Mucosa of rectum (tissue), 2 donors: ENCODE measurements around the gene TCHP.

Source experiments
- H3K27ac ChIP-seq, 2 donors: one replicate each; pipeline ENCODE4 v1.7.0; 2013; ENCODE audit warnings: inconsistent platforms in 2 of 2, low read depth in 2 of 2, low read length in 2 of 2
- H3K27me3 ChIP-seq, 2 donors: one replicate each; pipeline ENCODE4 v1.7.0; 2013; ENCODE audit warnings: low read length in 2 of 2; ENCODE audit not compliant: control insufficient read depth in 2 of 2, insufficient read depth in 2 of 2
- H3K36me3 ChIP-seq, 2 donors: one replicate each; pipeline ENCODE4 v1.7.0; 2013; ENCODE audit warnings: low read length in 2 of 2; ENCODE audit not compliant: control insufficient read depth in 2 of 2, insufficient read depth in 2 of 2
- H3K4me1 ChIP-seq, 2 donors: one replicate each; pipeline ENCODE4 v1.7.0; 2013; ENCODE audit warnings: low read length in 2 of 2, mild to moderate bottlenecking in 1 of 2; ENCODE audit not compliant: control insufficient read depth in 2 of 2, insufficient read depth in 2 of 2
- H3K4me3 ChIP-seq, 2 donors: one replicate each; pipeline ENCODE4 v1.7.0; 2013; ENCODE audit warnings: low read length in 2 of 2
- H3K9ac ChIP-seq, 2 donors: one replicate each; pipeline ENCODE4 v1.7.0; 2013; ENCODE audit warnings: low read length in 2 of 2, low read depth in 1 of 2, mild to moderate bottlenecking in 1 of 2
- H3K9me3 ChIP-seq, 2 donors: one replicate each; pipeline ENCODE4 v1.7.0; 2013; ENCODE audit warnings: low read length in 2 of 2; ENCODE audit not compliant: control insufficient read depth in 2 of 2
- donor health status: healthy.
- donor health status: Normal muscosa, but diverticular disease.

Gene TCHP

DNA sequence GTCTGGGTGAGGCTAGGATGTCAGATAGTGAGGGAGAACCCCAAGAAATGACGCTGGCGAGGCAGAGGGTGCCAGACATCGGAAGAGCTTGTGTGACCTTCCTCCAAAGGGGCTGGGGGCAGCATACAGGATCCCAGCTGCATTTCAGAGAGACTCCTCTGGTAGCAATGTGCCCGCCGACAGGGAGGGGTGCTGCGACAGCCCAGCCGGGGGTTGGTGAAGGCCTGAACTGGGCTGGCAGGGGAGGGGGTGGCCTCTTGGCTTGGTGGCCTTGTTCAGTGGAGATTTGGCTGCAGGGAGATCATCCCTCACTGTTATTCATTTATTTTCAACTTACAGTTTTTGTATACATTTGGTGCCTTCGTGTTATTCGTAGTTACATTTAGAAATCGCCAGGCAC is 5.2 kb downstream of the TCHP start:
- H3K27ac ChIP-seq, result no peak overlapping the region
- no peak overlapping the region for H3K9ac ChIP-seq
- peaks cover 60 to 65% of the 10 kb centered on the region in 2 donors for H3K36me3 ChIP-seq
- no peaks in the 10 kb centered on the region for H3K27me3 ChIP-seq
- no peaks in the 10 kb centered on the region for H3K9me3 ChIP-seq
- peaks cover 0 to 6% of the 10 kb centered on the region in 2 donors for H3K4me1 ChIP-seq
- no peak overlapping the region for H3K4me3 ChIP-seq

DNA sequence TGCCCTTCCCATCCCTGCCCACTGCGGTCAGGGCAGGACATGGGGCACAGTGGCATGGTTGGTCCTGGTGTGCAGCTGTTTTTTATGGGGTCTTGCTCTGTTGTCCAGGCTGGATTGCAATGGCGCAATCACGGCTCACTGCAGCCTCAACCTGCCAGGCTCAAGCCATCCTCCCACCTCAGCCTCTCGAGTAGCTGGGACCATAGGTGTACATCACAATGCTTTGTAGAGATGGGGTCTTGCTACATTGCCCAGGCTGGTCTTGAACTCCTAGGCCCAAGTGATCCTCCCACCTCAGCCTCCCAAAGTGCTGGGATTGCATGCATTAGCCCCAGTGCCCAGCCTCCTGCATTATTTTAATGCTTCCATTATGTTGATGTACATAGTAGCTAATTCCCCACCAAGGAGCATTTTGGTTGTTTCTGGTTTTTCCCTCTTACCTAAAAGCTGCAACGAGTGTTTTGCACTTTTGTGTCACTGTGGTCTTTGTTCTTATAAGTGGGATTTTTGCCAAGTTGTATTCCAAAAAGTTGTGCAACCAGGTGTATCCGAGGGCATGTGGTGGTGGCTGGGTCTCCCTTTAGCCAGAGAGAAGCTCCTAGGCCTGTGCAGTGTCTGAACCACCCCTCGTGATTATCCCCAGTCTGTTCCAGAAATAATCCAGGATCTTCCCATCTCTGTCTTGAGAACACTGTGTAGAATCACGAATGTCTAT is 10.3 kb downstream of the TCHP start:
- no peak overlapping the region for H3K9ac ChIP-seq
- H3K27ac ChIP-seq, result no peak overlapping the region
- H3K27me3 ChIP-seq, result no peaks in the 10 kb centered on the region
- H3K4me3 ChIP-seq, result no peak overlapping the region
- H3K36me3 ChIP-seq, result peaks cover 55 to 84% of the 10 kb centered on the region in 2 donors
- H3K4me1 ChIP-seq, result no peaks in the 10 kb centered on the region
- no peaks in the 10 kb centered on the region for H3K9me3 ChIP-seq

DNA sequence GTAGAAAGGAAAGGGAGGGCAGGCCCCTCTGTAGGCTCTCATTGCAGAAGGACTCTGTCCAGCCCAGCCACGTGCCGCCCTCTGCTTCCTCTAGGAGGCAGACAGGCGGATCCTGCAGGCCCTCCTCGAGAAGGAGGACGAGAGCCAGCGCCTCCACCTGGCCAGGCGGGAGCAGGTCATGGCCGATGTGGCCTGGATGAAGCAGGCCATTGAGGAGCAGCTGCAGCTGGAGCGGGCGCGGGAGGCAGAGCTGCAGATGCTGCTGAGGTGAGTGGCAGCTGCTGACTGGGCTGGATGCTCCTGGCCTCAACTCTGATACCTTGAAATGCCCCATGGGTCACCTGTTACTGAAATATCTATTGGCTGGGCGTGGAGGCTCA is 10.9 kb downstream of the TCHP start:
- H3K9me3 ChIP-seq, result no peaks in the 10 kb centered on the region
- H3K27me3 ChIP-seq, result no peaks in the 10 kb centered on the region
- H3K27ac ChIP-seq, result no peak overlapping the region
- H3K9ac ChIP-seq, result no peak overlapping the region
- no peaks in the 10 kb centered on the region for H3K4me1 ChIP-seq
- peaks cover 56 to 83% of the 10 kb centered on the region in 2 donors for H3K36me3 ChIP-seq
- H3K4me3 ChIP-seq, result no peak overlapping the region

DNA sequence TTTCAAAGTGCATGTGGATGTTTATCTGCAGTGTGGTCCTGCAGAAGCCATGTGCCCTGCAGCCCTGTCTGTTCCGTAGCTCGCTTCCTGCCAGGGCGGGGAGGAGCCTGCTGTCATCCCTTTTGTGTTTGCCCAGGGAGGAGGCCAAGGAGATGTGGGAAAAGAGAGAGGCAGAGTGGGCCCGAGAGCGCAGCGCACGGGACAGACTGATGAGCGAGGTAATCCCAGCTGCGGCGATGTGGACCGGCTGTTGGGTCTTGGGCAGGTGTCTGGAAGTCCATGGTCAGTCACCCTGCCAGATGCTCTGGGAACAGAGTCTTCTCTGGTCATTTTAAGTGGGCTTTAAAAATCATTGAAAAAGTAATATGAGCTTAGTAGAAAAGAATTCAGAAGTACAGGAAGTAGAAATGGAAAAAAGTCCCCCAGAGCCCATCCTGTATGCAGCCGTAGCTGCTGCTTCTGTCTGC is 12.8 kb downstream of the TCHP start:
- no peak overlapping the region for H3K9ac ChIP-seq
- H3K27me3 ChIP-seq, result no peaks in the 10 kb centered on the region
- peaks cover 59 to 83% of the 10 kb centered on the region in 2 donors for H3K36me3 ChIP-seq
- H3K9me3 ChIP-seq, result no peaks in the 10 kb centered on the region
- no peak overlapping the region for H3K27ac ChIP-seq
- no peaks in the 10 kb centered on the region for H3K4me1 ChIP-seq
- no peak overlapping the region for H3K4me3 ChIP-seq

DNA sequence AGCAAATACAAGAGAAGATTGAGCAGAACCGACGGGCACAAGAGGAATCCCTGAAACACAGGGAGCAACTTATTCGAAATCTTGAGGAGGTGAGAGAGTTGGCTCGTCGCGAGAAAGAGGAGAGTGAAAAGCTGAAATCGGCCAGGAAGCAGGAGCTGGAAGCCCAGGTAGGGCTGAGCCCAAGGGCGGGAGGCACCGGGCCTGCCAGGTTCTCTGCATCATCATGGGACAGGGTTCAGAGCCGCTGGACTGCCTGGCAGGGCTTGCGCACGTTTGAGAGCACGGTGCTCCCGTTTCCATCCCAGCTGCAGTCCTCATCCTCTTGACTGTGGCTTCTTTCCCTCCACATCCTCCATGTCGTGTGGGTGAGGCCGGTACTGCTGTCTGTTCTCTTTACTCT is 14.4 kb downstream of the TCHP start:
- H3K4me1 ChIP-seq, result no peaks in the 10 kb centered on the region
- H3K36me3 ChIP-seq, result peaks cover 48 to 72% of the 10 kb centered on the region in 2 donors
- H3K27me3 ChIP-seq, result no peaks in the 10 kb centered on the region
- no peak overlapping the region for H3K4me3 ChIP-seq
- no peak overlapping the region for H3K9ac ChIP-seq
- no peaks in the 10 kb centered on the region for H3K9me3 ChIP-seq
- no peak overlapping the region for H3K27ac ChIP-seq

DNA sequence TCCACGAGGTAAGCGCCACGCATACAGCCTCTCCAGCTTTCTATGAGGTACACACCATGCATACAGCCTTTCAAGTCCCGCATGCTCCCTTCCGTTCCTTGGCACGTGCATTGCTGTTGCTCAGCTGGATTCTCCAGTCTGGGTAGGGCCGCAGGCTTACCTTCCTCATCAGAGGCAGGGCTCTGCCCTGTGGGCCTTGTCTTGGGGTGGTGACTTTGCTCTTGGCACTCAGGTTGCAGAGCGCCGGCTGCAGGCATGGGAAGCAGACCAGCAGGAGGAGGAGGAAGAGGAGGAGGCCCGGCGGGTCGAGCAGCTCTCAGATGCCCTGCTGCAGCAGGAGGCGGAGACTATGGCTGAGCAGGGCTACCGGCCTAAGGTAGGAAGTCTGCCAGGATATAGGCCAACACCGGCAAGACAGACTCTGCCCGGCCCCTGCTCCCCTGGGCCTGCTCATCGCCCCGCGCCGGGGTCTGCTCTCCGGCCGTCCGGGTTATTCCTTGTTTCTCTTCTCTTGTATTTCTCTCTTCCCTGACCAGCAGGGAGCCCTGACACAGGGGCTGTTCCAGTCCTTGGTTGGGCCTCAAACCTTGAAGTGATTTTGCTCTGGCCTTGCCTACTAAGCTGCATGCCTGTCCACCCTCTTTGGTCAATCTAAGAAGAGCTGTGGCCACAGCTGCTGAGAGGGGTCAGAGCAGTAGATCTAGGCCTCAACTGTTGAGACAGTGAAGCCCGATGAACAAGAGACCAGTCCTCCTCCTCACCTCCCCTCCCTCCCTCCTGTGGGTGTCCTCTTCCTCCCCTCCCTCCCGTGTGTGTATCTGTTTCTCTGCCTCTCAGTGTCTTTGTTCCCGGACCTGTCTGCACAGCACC is 15.3 kb downstream of the TCHP start:
- Histone ChIP-seq H3K27me3 (no peaks in the 10 kb centered on the region), H3K9ac (no peak overlapping the region), H3K27ac (no peak overlapping the region), H3K4me3 (no peak overlapping the region), H3K4me1 (no peaks in the 10 kb centered on the region), H3K36me3 (peaks cover 51 to 75% of the 10 kb centered on the region in 2 donors), H3K9me3 (no peaks in the 10 kb centered on the region)

DNA sequence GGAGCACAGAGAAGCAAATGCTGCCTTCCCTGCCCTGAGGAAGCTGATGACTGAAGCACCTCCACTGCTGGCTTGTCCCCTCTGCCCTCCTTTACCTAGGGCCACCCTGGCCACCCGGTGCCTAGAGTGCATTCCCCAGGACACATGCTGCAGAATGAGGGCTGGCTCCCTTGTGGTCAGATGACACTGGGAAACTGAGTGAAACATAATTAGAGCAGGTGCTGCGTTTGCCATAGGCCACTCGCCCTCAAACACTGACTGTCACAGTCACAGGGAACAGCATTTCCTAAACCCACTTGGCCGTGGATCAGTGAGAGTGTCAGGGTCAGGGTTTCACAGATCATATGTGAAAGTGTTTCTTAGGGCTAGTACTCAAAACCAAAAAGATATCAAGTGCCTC is 16.0 kb downstream of the TCHP start:
- no peaks in the 10 kb centered on the region for H3K4me1 ChIP-seq
- peaks cover 49 to 76% of the 10 kb centered on the region in 2 donors for H3K36me3 ChIP-seq
- H3K9ac ChIP-seq, result no peak overlapping the region
- H3K27ac ChIP-seq, result no peak overlapping the region
- no peaks in the 10 kb centered on the region for H3K9me3 ChIP-seq
- H3K4me3 ChIP-seq, result no peak overlapping the region
- no peaks in the 10 kb centered on the region for H3K27me3 ChIP-seq

DNA sequence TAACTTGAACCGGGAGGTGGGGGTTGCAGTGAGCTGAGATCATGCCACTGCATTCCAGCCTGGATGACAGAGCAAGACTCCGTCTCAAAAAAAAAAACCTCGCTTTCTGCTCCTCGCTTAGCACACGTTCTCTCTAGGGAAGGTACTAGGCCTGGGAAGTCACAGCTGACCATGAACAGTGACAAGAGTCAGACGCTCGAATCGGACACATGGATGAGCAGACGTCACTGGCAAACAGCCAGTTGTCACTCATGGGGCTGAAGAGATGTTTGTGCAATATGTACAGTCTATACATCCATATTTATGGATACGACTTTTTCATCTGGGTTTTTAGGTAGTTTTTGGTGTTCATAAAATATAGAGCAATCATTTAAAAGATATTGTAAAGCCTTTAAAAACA is 19.4 kb downstream of the TCHP start:
- H3K27ac ChIP-seq, result no peak overlapping the region
- peaks cover 40 to 54% of the 10 kb centered on the region in 2 donors for H3K36me3 ChIP-seq
- no peaks in the 10 kb centered on the region for H3K27me3 ChIP-seq
- H3K4me3 ChIP-seq, result no peak overlapping the region
- no peaks in the 10 kb centered on the region for H3K9me3 ChIP-seq
- no peaks in the 10 kb centered on the region for H3K4me1 ChIP-seq
- H3K9ac ChIP-seq, result no peak overlapping the region

DNA sequence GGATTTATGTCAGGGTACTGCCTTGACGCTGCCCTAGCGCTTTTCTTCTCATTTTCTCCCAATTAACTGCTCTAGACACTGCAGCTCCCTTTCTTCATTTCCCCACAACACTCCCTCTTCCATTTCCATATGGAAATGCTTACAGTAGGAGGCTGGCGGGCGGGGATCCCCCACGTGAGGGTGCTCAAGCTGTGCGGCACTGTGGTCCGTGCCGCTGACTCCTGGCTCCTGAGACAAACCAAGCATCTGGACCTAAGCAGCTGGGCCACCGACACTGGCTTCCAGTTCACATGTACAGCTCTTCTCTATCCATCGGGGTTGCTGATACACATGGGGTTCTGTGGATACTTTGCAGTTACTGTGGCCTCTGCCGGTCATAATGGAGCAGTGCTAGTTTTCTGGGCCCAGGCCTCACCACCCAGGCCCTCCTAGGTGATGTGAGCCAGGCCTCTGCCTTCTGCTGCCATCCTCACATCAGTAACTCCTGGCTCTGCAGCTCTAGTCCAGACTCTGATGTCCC is 20.2 kb downstream of the TCHP start:
- no peak overlapping the region for H3K27ac ChIP-seq
- no peaks in the 10 kb centered on the region for H3K9me3 ChIP-seq
- H3K4me3 ChIP-seq, result no peak overlapping the region
- H3K27me3 ChIP-seq, result no peaks in the 10 kb centered on the region
- H3K36me3 ChIP-seq, result peaks cover 32 to 45% of the 10 kb centered on the region in 2 donors
- no peak overlapping the region for H3K9ac ChIP-seq
- no peaks in the 10 kb centered on the region for H3K4me1 ChIP-seq

DNA sequence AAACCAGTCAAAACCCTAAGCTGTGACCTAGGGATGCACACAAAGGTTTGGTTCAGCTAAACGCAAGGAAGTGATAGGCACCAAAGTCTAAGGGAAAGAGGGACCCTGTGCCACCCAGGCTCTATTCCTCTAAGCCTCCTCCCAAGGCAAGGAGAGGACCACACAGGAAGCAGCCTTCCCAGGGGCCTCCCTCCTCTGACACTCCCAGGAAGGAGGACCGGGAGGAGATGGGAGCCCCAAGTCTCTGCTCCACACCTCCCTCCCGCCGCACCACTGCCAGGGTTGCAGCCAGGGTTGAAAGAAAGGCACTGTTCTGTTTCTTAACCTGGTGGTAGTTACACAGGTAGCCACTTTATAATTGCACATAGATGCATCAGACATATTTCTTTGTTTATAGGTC is 21.9 kb downstream of the TCHP start:
- no peak overlapping the region for H3K4me3 ChIP-seq

More for the DNA sequence above, 21.9 kb downstream of the TCHP start:
- no peak overlapping the region for H3K27ac ChIP-seq
- no peak overlapping the region for H3K9ac ChIP-seq
- H3K4me1 ChIP-seq, result no peaks in the 10 kb centered on the region
- H3K36me3 ChIP-seq, result peaks cover 18 to 33% of the 10 kb centered on the region in 2 donors
- H3K27me3 ChIP-seq, result no peaks in the 10 kb centered on the region
- no peaks in the 10 kb centered on the region for H3K9me3 ChIP-seq
